C1 segment of cervical spinal cord (tissue), 14 donors: ENCODE measurements around the gene C2orf76.

Source experiments
- DNase-seq, 14 donors: peaks; one replicate each; lab custom pipeline; 2025; lab: John Stamatoyannopoulos, UW

Gene C2orf76

DNA sequence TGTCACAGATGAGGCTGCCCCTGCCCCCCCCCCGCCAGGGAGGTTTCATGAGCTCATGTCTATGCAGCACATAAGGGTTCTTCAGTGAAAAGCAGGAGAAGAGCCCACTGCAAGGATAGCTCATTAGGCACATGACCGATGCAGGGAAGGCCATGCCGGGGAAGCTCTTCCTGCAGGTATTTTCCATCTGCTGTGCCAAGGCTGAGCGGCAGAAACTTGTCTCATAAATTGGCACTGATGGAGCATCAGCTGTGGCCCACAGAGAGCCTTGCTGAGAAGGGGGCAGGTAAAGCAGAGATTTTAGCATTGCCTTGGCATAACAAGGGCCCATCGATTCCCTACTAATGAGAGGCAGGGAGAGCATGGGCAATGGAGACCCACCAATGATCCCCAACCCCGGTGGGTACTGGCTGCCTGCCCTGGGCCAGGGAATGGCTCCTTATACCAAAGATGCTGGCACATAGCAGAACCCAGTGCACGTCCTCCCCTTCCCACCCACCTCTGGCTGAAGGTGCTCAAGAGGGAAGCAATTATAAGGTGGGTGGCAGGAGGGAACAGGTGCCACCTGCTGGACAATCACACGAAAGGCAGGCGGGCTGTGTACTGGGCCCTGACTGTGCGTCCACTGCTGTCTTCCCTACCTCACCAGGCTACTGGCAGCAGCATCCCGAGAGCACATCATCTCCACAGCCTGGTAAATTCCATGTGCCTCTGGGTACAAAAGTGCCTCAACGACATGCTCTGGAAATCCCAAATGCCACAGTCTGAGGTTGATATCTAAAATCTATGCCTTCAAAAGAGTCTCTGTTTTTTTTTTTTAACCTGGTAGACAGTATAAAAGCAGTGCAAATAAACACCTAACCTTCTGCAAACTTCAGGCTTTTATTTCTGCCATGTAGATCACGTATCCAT, 101.6 kb downstream of the C2orf76 start:
- peak in 2 of 14 donors; percentile 12 to 67 for DNase-seq

DNA sequence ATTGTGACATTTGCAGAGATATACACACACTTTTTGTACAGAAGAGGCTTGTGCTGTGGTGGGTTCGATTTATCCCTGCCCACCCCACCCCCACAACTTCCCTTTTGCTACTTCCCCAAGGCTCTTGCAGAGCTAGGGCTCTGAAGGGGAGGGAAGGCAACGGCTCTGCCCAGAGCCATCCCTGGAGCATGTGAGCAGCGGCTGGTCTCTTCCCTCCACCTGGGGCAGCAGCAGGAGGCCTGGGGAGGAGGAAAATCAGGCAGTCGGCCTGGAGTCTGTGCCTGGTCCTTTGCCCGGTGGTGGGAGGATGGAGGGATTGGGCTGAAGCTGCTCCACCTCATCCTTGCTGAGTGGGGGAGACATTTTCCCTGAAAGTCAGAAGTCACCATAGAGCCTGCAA, 103.0 kb downstream of the C2orf76 start:
- DNase-seq = peak in 6 of 14 donors; percentile 20 to 84 (median 33)

DNA sequence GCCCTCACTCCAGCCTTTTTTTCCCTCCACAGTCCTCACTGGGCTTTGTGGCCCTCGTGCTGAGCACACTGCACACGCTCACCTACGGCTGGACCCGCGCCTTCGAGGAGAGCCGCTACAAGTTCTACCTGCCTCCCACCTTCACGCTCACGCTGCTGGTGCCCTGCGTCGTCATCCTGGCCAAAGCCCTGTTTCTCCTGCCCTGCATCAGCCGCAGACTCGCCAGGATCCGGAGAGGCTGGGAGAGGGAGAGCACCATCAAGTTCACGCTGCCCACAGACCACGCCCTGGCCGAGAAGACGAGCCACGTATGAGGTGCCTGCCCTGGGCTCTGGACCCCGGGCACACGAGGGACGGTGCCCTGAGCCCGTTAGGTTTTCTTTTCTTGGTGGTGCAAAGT, 103.6 kb downstream of the C2orf76 start:
- no peak for DNase-seq

DNA sequence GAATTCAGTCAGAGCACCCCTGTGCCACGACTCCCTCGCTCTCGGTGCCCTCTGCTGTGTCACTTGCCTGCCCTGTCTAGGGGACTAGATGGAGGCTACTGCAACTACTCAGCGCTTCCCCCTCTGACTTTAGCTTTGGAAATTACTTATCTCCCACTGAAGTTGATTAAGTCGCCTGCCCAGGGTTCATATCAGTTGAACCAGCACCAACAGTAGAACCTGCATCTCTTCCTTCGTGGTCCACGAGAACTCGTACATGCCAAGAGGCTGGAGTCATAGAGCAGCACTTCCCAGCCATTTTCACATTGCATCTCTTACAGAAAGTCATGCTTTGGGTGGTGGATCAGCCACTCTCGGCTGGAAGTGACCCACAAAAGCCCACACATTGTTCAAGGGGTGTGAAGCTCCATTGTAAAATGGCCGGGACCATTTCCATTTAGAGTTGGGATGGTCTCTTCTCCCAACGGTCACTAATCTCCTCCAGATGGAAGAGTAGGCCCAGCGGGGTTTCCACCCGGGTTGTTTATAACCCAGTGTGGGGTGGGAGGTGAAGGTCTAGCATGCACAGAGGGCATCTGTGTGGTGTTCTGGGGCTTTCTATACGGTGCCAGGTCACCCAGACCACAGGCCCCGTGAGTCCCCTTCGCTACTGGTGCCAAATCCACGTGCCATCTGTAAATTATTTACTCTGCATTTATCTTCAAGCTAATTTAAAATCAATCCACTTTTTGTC, 105.0 kb downstream of the C2orf76 start:
- DNase-seq = no peak

DNA sequence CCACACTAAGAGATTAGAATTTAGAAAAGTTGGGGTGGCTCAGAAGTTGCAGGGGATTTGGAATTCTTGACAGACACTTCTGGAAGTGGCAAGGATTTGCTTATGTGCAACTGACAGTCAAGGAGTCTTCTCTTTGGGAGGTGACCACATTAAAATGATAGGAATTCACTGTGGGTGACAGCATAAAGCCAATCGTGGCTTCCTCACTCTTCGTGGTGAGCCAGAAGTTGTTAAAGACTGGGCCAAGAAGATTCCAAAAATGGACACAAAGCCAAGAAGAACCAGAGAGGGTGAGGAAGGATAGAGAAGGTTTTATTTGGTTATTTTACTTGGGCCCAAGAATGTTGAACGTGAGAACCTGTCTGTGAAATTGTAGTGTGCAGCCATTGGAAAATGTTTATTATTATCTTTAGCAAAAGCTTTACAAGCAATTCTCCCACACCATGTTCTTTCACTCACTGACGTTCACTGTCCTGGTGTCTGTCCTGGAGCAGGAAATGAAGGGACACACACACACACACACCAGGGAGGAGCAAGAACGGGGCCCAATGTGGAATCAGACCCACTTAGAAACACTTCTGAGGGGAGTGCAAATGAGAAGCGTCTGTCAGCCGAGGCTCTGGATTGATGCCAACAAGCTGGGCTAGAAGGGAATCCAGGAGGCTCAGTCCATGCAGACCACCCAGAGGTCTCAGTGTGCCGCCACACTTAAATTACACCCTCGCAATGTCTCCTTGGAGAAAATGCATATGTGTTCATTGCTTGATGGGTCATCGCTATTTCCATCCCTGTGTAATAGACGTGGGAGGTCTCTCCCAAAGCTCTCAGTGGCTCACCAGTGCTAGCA, 105.8 kb downstream of the C2orf76 start:
- DNase-seq = no peak

DNA sequence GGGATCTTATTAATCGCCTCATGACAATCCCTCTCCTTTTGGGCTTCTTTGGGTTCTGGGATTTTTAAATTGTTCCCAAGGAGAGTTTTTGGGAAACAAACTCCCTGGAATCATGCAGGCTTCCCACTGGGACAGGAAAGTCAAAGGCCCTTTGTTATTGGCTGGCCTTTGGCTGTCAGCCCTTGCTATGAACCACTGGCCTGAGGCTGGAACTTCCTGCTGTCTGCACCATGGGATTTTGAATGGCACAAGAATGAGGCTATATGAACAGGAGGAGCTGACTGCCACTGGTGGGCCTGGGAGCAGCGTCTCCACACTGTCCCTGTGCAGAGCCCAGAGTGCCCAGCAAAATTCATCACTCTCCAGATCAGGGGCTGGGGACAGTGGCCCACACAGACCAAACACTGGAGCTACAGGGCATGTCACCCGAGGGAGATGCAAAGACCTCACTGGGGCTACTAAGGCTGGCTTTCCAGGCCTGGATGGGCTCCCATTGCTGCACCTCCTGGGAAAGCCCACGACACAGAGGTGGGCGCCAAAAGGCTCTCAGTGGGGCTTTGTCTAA, 107.3 kb downstream of the C2orf76 start:
- peak in 8 of 14 donors; percentile 30 to 44 (median 40) for DNase-seq

DNA sequence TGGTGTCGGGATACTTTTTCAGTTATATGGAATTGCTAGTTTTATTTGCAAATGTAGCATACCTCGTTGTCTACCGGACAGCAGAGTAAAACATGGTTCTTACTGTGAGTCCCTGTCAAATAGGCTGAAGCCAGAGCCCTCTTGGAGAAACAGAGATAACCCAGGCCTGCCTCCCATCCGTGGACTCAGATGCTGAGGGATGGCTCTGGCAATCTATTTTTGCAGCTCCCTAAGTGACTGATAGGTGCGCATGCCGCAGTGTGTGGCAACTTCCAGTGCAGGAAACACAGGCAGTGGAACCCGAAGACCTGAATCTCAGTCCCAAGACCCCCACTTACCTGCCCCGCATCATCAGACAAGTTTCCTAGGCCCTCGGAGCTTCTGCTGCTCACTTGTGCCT, 109.4 kb downstream of the C2orf76 start:
- no peak for DNase-seq

DNA sequence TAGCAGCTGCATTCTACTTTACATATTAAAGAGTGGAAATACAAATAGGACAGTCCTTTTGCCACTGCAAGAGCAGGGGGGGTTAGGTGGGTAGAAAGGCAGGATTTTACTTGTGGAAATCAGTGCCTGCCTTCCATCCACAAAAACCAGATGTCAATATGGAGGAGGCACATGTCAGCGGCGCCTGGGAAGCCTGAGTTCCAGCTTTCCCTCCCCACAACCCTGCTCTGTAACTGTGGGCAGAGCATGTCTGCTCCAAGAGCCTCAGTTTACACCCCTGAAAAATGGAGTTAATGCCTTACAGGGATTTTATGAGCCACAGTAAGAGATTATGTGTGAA, 110.1 kb downstream of the C2orf76 start:
- no peak for DNase-seq

DNA sequence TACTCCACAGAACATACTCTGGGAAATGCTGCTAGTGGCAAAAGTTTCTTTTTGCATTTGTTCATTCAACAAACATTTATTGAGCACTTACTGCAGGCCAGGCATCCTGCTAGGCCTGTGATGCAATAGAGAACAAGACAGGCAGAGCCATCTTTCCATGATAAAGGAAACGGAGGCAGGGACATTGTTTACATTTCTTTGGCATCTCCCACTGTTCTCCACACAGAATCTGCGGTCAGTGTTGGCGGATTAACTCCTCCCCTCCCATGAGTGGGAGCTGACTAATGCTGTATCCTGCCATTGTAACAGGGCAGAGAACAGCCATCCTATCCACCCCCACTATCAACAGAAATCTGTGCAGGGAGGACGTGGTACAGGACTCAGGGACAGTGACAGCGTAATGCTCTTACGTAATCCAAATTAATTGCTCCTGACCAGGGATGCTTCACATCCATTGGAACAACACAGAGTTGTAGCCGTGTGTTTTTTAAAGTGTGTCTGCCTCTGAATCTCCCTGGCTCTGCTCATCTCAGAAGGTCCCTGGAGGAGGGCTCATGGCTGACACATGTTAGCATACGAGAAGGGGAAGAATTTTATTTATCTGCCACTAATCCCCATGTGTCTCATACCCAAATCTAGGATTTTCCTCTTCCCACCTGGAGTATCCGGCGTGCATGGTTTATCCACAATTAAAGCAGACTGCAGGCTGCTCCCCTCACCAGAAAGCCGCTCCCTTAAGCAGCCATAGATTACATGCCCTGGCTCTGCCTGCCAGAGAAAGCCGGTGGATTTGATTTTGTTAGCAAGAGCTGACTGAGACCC, 110.7 kb downstream of the C2orf76 start:
- DNase-seq = peak in 1 of 14 donors; percentile 19

DNA sequence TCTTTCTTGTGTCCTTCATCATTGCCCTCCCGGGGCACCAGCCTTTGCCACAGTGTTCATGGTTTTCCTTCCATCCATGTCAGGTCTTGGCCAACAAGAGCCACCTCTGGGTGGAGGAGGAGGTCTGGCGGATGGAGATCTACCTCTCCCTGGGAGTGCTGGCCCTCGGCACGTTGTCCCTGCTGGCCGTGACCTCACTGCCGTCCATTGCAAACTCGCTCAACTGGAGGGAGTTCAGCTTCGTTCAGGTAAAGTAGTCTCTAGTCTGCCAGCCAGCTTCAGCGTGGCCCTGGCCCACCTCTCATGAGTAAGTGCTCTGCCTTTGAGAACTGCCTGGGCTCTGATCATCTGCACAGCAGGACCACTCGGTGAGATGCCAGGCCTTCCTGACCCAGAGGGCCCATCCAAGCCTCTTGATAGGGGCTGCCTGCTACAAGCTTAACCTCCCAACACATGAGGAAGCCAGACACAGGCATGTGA, 112.0 kb downstream of the C2orf76 start:
- no peak for DNase-seq

DNA sequence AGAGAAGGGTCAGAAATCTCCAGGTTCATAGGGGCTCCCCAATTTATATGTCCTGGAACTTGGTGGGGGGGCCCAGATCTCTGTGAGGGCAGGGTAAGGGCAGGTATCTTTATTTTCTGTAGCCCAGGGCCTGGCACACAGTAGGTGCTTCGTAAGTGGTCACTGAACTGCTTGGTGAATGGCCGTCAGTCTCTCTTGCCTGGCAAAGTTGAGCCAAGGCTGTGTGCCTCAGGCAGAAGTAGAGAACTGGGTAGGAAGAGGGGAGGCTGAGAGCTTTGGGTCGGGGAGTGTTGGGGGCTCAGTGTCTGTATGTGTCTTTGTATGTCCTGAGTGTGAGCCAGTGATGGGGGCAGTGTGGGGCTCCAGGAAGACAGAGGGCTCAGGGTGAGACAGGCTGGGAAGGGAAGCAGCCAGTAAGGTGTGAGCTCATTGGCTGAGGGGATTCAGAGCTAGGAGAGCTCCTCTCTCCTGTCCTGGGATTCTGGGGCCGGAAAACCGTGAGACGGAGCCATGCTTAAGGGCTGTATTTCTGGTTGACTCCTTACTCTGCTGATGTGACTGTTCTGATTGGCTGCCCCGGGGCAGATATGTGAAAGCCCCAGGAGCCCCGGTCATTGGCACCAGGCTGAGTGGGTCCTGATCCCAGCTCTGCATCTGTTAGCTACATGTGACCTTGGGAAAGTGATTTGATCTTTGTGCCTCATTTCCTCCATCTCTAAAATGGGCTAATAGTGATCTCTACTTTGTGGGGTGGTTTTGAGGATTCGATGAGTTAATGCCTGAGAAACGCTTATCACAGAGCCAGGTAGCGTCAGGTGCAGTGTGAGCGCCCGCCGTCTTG, 112.7 kb downstream of the C2orf76 start:
- no peak for DNase-seq

DNA sequence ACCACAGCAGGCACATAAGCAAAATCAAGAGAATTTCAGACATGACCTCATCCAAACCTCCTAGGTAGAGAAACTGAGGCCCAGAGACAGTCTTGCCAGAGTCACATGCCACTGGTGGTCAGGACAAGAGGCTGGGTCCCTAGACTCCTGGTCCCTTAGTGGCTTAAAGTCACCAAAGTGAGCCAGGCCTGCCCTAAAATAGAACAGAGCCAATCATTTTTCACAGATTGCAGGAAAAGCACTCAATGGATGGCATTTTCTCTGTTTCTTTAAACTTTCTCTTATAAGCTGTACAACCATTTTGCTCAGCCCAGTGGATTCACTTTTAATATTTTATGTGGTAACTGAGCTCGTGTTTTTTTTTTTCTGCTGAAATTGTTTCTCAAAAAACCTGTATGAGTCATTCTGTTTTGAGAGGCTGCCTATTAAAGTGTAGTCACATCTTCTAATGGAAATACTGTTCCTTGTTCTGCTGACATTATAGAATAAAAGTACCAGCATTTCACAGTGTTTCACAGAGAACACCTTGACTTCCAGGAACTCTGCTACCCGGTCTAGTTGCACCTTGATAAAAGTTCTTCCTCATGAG, 113.4 kb downstream of the C2orf76 start:
- no peak for DNase-seq
